ENCODE results near the gene PDE6A.
"Not testable (repeated sequence)": the region's sequence is repeated elsewhere in the genome, so short reads cannot be mapped to it uniquely, and the experiment has no call there.

PDE6A gene

GRCh38 chr5:149951138-149951749 lies 6.7 kb upstream of the PDE6A start:
- no peak for DNase-seq

GRCh38 chr5:149948993-149949392 lies 4.4 kb upstream of the PDE6A start:
- DNase-seq = no peak

- DNase-seq = no peak
Observed at GRCh38 chr5:149946118-149946517, 1.5 kb upstream of the PDE6A start.

- DNase-seq = not testable (repeated sequence)
Observed at GRCh38 chr5:149943177-149943949, 1.2 kb downstream of the PDE6A start.

GRCh38 chr5:149942741-149943169 lies 1.8 kb downstream of the PDE6A start:
- DNase-seq = not testable (repeated sequence)

- no peak for DNase-seq
Observed at GRCh38 chr5:149942199-149942598, 2.4 kb downstream of the PDE6A start.

- DNase-seq = no peak
Observed at GRCh38 chr5:149941795-149942194, 2.8 kb downstream of the PDE6A start.

- DNase-seq = no peak
Observed at GRCh38 chr5:149940941-149941644, 3.5 kb downstream of the PDE6A start.

- no peak for DNase-seq
Observed at GRCh38 chr5:149940077-149940574, 4.5 kb downstream of the PDE6A start.

GRCh38 chr5:149939546-149939945 lies 5.0 kb downstream of the PDE6A start:
- no peak for DNase-seq

GRCh38 chr5:149938791-149939358 lies 5.7 kb downstream of the PDE6A start:
- DNase-seq = no peak

GRCh38 chr5:149938279-149938678 lies 6.3 kb downstream of the PDE6A start:
- no peak for DNase-seq

- no peak for DNase-seq
Observed at GRCh38 chr5:149937610-149938009, 7.0 kb downstream of the PDE6A start.

GRCh38 chr5:149936700-149937091 lies 7.9 kb downstream of the PDE6A start:
- no peak for DNase-seq

GRCh38 chr5:149936044-149936699 lies 8.4 kb downstream of the PDE6A start:
- DNase-seq = no peak

- DNase-seq = no peak
Observed at GRCh38 chr5:149935431-149935901, 9.1 kb downstream of the PDE6A start.

- DNase-seq = no peak
Observed at GRCh38 chr5:149932445-149933350, 11.9 kb downstream of the PDE6A start.

- DNase-seq = no peak
Observed at GRCh38 chr5:149931992-149932436, 12.6 kb downstream of the PDE6A start.

GRCh38 chr5:149930749-149931574 lies 13.6 kb downstream of the PDE6A start:
- no peak for DNase-seq

- no peak for DNase-seq
Observed at GRCh38 chr5:149930043-149930748, 14.4 kb downstream of the PDE6A start.

Measured in midbrain (tissue), 1 donor.